ENCODE measurements around the gene TFAP2B.

Gene TFAP2B

DNA sequence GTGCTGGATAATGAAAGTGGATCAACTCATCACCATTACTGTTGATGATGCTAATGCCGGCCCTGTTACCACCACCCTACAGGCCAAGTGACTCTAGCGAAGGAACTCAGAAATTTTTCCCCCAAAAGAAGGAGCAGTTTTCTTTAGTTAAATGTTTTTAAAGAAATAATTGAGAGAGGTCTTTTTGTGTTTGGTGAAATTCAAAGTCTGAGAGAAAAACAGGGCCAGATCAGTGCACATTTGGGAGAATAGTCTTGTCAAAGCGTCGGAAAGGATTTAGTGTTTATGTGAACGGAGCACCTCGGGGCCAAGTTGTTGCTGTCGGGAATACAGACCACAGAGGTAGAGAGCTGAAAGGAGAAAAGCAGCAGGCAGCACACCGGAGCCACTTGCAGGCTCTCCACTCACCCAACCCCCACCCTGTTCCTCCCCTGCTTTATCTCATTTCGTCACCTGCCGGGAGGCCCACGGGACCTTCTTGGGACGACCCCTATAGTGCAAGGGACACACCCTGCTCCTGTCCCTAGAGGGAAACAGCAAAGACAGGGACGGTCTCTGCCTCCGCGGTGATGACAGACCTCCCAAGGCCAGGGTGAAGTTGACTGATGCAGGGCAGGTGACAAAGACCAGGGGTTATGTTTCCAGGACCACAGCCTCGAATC, 6.8 kb downstream of the TFAP2B start:
- no peak for DNase-seq

GRCh38 chr6:50826037-50826761, 7.5 kb downstream of the TFAP2B start:
- DNase-seq: no peak

DNA sequence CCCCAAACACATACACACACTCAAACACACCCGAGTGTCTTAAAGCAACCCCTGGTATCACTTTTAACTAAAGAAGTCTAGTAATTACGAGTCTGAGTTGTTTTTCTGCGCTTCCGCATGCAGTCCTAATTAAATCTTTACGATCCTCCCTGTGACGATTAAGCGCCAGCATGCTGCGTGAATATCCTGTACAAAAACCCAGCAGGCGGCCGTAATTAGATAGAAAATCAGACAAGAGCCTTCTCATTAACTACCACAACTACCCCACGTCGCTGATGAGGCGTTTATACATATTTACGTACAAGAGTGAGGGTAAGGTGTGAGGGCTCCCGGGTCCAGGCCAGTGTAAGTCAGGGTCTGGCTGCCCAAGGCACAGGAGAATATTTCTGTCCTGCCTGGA, 8.1 kb downstream of the TFAP2B start:
- DNase-seq: no peak

DNA sequence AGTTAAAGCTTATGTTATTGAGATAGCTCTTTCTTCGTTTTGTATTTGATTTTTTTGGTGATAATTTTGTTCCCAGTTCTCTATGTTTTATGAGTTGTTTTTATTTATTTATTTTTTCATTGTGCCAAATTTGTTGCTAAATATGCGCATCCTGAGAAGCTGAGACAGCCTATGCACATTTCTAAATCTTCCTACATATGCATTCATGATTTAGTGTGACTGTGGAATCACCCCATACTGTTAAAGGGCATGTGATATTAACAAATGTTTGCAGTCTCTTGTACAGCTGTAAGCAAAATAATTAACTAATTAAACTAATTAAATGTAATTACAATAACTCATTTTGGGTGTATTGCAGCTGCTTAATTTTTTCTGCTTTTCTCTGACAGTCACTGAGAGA, 10.4 kb downstream of the TFAP2B start:
- no peak for DNase-seq

- no peak for DNase-seq
These were observed 11.3 kb downstream of the TFAP2B start for GRCh38 chr6:50829898-50830444.

GRCh38 chr6:50831186-50831585, 12.5 kb downstream of the TFAP2B start:
- no peak for DNase-seq

DNA sequence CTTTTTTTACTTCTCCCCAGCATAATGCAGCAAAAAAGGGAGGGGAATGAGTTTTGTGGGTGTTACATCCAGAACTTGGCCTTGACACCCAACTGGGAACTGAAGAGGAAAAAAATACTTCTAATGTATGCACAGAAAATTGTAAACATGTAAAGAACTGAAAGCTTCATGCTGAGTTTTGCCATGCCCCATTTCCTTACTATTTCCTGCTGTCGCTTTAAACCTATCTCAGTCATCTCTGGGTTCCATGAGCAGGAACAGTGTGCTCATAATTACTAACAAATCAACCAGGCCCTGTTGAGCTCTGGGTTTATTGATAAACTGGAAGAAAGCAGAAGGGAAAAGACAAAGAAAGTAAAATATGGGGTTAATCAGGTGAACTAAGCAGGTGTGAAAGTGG, 14.2 kb downstream of the TFAP2B start:
- no peak for DNase-seq

DNA sequence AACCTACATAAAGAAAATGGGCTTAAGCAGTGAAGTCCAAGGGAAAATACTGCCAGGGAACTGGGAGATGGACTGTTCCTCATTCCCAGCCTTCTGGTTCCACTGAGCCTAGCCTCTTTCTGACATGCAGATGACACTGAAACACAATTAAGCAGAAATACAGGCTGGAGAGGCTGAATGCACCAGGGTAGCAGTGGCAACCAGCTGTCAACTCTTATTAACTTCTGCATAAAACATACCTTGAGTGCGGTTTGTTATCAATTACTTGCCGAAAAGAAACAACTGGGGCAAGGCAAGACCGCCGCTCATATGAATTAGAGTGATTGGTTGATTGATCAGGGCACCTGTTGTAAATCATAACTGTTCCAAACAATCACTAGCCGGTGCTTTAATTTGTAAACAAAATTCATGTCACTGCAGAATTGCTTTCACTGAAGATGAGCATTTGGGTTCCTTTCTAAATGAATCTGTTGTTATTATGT, 16.3 kb downstream of the TFAP2B start:
- DNase-seq: no peak

- DNase-seq: no peak
These were observed 17.6 kb downstream of the TFAP2B start for GRCh38 chr6:50836231-50836630.

GRCh38 chr6:50837589-50838445, 19.1 kb downstream of the TFAP2B start:
- DNase-seq: no peak

- no peak for DNase-seq
These were observed 21.6 kb downstream of the TFAP2B start for GRCh38 chr6:50840112-50840810.

GRCh38 chr6:50840811-50841192, 22.1 kb downstream of the TFAP2B start:
- no peak for DNase-seq

DNA sequence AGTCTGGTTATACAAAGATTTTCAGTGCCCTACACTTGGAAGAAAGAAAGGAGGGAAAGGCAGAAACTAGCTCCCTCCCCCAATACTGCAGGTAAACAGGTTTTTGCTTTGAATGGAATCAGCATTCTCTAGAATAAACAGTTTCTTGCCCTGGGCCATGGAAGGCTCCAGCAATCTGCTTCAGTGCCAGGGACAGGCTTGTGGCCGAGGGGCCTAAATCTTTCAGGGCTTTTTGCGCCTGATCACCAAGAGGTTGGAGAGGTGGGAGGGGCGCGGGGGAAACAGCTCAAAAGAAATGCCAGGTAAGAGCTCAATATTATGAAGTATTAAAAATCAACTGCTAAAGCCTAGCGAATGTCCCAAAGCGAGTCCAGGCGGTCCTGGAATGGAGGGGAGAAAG, 23.8 kb downstream of the TFAP2B start:
- DNase-seq: no peak

GRCh38 chr6:50842861-50843384, 24.3 kb downstream of the TFAP2B start:
- no peak for DNase-seq

DNA sequence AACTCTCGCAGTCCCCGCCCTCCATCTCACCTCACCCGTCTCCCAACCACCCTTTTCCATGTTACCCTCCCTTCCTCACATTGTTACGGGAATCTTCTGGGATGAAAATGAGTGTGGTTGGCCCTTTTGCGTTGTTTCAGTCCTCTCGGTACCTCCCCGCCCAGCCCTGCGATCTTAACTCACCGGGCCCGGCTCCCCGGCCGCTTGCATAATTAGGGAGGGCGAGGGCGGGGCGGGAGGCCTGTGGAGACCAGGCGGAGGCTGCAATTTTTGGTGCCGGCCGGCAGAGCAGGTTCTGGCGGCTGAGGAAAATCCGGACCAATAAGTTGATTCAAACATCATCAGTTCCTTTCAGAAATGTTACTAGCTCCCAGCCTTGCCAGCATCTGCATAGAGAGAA, 25.2 kb downstream of the TFAP2B start:
- no peak for DNase-seq

DNA sequence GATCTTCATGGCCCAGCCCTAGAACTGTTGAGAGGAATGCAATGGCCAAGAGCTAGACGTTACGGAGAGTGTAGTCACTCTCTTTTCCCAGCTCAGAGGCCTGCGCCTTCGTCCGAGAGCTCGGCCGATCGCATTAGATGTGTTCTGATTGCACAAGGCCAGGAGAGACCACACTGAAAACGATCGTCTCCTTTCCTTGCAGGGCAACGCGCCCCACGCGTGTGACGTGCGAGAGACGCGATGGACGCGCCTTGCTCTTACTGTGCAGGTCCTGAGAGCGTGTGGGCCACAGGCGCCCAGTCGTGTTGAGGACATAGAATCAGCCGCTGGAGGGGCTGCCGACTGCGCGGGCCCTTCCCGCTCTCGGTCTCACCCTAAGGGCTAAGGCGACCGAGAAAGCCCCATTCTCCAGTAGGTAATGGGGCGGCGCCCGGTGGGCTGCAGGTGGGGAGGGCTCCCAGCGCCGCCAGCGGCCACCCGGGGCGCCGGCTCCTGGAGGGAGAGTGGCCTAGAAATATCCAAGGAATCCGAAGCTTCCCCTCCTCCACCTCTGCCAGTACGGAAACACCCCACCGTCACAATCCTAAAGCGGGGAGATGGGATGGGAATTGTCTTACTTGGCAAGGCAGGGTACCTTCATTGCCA, 26.9 kb downstream of the TFAP2B start:
- DNase-seq: no peak

DNA sequence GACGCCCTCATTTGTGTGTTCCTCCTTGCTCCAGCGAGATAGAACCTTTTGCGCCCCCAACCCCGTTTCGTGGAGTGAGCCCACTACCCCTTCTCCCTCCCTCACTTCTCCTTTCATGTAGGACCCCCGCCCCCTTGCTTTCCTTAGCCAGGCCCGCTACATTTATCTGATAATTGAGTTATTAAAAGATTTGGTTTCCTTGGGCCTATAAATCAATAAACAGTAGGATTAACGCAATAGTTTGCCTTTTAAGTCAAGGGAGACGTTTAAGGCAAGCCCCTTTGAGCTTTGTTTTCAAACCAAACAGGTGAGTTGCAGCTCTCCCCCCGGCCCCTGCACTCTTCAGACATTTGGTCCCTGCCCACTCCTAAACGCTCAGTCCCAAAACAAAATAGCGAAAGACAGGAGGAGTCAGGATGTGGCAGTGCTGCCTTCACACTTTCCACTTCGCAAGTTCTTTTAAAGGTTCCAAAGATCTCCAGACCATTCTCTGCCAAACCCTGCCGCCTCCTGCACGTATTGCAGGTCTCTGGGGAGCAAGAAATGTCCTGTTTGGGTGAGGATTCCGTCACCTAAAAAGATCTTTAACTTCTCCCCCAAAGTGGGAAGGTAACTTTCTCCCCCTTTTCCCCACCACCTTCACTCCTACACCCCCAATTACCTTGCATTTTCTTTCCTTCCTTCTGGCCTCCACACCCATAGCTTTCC, 27.6 kb downstream of the TFAP2B start:
- DNase-seq: no peak

DNA sequence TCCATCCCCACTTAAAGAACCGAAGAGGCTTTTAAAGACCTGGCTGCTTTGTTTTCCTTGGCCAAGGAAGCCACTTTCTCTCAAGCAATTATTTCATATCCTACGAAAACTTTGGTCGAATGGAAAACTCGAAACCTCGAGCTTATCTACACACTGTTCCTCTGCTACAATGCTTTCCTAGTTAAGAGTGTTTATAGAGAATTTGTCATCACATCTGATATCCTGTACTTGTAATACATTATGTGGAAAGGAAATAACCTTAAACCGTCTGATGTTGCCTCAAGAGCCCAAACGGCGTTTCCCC, 28.1 kb downstream of the TFAP2B start:
- no peak for DNase-seq

GRCh38 chr6:50847890-50848594, 29.4 kb downstream of the TFAP2B start:
- DNase-seq: no peak

DNA sequence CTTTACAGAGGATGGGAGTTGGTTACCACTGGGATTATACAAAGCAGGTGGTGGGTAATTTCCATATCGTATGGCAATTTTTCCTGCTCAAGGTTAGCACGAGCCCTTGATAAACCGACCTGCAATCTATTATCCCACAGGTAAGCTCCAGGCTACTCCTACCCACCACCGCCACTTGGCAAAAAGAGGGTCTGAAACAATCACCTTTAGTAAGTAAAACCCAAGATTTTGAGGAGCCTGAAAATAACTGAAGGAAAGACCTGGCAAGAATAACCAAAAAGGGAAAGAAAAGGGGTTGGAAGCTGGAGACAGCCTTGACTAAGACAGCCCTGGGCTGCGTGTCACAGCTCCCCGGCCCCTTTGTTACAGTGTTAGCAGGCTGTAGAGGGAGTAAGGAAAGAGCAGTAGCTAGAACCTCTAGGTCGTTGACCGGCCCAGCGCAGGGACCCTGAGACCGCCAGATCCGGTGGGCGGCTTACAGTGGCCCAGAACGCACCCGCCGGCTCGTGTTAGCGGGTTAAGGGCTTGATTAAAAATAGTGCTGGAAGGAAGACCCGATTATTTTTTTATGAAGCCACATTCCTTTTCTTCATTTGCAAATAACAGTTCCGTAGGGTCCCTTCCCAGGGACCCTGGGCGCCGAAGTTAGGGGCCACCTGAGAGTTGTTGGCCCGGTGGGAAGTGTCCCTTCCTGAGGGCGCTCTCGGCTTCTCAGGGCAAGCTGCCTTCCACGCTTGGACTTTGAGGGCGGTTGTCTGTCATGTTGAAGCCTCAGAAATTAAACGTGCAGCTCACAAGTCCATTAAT, 30.5 kb downstream of the TFAP2B start:
- DNase-seq: no peak
